HFFc6 (cell line): Measurements from ENCODE around the gene MGST3. TPM values are rescaled to one million over a fixed set of nuclear protein-coding genes. Genes with fewer than 3 reads are reported as not detected.
A peak's percentile ranks its signal among the peaks of the same experiment; 100 is the strongest.

ENCODE experiments used
- DNase-seq: peaks from one replicate; pipeline ENCODE4 v3.0.0-alpha.2; 2018
- H3K27ac Mint-ChIP-seq: 2 replicates; pipeline ENCODE4 v1.8.0; 2020; ENCODE audit warnings: mild to moderate bottlenecking, mixed read lengths
- H3K27me3 Mint-ChIP-seq: 2 replicates; pipeline ENCODE4 v1.8.0; 2021; ENCODE audit warnings: mild to moderate bottlenecking, moderate library complexity, mixed read lengths; ENCODE audit not compliant: insufficient read depth
- H3K36me3 Mint-ChIP-seq: 2 replicates; pipeline ENCODE4 v1.8.0; 2021; ENCODE audit warnings: low read depth, mixed read lengths
- H3K4me1 Mint-ChIP-seq: 2 replicates; pipeline ENCODE4 v1.8.0; 2020; ENCODE audit warnings: low read depth, mixed read lengths
- H3K4me3 Mint-ChIP-seq: 2 replicates; pipeline ENCODE4 v1.8.0; 2020; ENCODE audit warnings: mild to moderate bottlenecking, moderate library complexity, mixed read lengths
- H3K9me3 Mint-ChIP-seq: 2 replicates; pipeline ENCODE4 v1.8.0; 2020; ENCODE audit warnings: mild to moderate bottlenecking, mixed read lengths
- total RNA-seq, 6 experiments: library from RNA; stranded (reverse); fragmentation: NEBNext Ultra II Directional; extraction: Animal tissue kit (Norgen Biotek cat#: 25700); gene quantifications; 2 replicates in 1 of 6; 3 replicates in 5 of 6; pipeline ENCODE4 v1.2.3, GENCODE V29; 2021
- TF ChIP-seq, protein P1 (sequence below): fragments of 200-600 bp; sonication (generic); IDR thresholded peaks from 2 replicates; pipeline ENCODE4 v1.5.0; 2021; ENCODE audit warnings: antibody characterized with exemption, mild to moderate bottlenecking

Gene MGST3
- total RNA-seq, 6 experiments from 2014 or later, result 183 to 203 (median 196) TPM

DNA sequence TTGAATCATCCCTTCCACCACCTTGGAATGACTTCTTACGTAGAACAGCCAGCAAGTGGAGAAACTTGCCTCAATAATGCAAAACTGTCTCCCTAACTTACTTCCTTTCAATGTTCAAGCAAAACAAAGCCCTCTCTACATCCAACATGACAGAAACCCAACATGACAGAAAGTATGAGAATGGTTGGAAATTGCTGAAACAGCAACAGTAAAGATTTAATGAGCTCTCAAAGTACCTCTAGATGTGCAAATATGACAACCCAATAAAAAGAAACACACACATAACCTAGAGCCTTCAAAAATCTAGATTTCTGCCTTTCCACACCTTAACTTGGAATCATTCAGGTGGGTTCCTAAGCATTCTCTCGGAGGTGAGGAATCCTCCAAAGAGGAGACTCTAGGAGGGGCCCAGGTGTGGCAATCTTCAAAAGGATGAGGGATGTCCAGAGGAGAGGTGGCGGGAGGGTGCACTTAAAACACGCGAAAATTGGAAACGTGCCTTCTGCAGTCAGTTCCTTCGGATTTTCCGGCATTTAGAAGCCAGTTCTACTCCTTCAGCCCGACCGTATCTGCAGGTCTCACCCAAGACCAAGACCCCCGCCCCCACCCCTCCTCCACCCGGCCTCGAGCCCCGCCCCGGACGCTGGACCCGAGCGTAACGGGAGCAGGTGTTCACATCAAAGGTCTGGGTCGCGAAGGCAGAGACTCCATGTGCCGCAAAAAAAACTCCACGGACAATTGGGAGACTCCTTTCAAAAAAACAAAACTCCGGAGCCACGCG lies 996 bp upstream of the MGST3 start:
- Mint-ChIP-seq H3K9me3 (no peaks in the 10 kb centered on the region), H3K36me3 (no peaks in the 10 kb centered on the region), H3K4me1 (peaks cover 6% of the 10 kb centered on the region; the same call in 1 of the 2 replicates), H3K27me3 (peaks cover 9% of the 10 kb centered on the region), H3K4me3 (no peak overlapping the region), H3K27ac (no peak overlapping the region; the same call in 1 of the 2 replicates)
- DNase-seq, result no peak
- TF ChIP-seq, protein P1, sequence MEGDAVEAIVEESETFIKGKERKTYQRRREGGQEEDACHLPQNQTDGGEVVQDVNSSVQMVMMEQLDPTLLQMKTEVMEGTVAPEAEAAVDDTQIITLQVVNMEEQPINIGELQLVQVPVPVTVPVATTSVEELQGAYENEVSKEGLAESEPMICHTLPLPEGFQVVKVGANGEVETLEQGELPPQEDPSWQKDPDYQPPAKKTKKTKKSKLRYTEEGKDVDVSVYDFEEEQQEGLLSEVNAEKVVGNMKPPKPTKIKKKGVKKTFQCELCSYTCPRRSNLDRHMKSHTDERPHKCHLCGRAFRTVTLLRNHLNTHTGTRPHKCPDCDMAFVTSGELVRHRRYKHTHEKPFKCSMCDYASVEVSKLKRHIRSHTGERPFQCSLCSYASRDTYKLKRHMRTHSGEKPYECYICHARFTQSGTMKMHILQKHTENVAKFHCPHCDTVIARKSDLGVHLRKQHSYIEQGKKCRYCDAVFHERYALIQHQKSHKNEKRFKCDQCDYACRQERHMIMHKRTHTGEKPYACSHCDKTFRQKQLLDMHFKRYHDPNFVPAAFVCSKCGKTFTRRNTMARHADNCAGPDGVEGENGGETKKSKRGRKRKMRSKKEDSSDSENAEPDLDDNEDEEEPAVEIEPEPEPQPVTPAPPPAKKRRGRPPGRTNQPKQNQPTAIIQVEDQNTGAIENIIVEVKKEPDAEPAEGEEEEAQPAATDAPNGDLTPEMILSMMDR, result no peak

DNA sequence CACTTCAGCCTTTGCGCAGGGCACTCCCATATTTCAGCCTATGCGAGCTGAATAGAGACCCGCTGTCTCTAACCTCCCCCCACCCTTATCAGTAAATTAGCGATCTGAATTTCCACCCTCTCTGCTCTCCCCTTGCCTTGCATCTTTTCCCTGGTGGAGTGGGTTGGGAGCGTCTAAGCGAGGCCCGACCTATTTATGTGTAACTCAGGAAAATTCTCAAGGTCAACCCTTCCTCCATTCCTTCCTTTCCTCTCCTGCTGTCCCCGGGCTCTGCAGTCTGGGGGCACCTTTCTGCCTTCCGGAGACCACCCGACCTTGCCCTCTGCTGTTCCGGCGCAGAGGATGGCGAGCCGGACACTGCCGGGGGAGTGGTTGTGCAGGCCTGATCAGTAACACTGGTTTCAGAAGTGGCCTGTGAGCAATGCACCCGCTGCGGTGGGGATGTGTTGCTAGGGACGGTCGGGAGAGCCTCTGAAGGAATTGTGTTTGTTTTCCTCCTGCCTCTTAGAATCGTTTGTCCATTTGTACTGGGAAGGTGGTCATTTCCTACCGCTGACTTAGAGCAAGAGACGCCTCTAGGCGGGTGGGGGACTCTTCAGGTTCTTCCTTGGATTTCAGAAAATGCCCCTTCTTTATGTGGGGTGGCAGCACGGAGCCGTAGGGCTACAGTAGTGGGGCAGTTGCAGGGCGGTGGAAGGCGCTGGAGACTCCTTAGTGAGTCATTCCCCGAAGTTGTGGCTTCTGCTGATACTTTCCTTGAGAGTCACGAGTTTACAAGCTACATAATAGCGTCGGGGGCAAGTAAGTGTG lies 513 bp downstream of the MGST3 start:
- Mint-ChIP-seq H3K27me3 (peaks cover 8% of the 10 kb centered on the region), H3K4me3 (no peak overlapping the region), H3K9me3 (no peaks in the 10 kb centered on the region), H3K4me1 (peaks cover 6% of the 10 kb centered on the region), H3K36me3 (no peaks in the 10 kb centered on the region), H3K27ac (no peak overlapping the region)
- peak; percentile 92 for DNase-seq
- TF ChIP-seq, protein P1, result peak; percentile 29

DNA sequence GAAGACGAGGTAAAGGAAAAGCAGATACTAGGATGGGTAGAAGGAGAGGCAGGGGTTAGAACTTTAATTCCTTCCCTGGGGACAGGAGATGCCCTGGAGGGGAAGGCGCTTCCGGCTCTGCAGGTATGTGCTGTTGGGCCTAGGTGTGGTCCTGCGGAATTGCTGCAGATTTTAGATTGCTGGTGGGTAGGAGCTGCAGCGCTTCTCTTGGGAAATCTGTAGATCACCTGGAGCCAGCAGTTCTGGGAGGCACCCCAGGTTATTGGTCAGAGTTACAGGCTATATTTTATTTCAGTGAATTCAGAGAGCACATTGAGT lies 1.1 kb downstream of the MGST3 start:
- TF ChIP-seq, protein P1, result no peak
- H3K4me3 Mint-ChIP-seq, result no peak overlapping the region
- no peaks in the 10 kb centered on the region for H3K36me3 Mint-ChIP-seq
- DNase-seq, result no peak
- peaks cover 11% of the 10 kb centered on the region for H3K4me1 Mint-ChIP-seq
- peaks cover 4% of the 10 kb centered on the region for H3K27me3 Mint-ChIP-seq
- no peaks in the 10 kb centered on the region for H3K9me3 Mint-ChIP-seq
- no peak overlapping the region for H3K27ac Mint-ChIP-seq

DNA sequence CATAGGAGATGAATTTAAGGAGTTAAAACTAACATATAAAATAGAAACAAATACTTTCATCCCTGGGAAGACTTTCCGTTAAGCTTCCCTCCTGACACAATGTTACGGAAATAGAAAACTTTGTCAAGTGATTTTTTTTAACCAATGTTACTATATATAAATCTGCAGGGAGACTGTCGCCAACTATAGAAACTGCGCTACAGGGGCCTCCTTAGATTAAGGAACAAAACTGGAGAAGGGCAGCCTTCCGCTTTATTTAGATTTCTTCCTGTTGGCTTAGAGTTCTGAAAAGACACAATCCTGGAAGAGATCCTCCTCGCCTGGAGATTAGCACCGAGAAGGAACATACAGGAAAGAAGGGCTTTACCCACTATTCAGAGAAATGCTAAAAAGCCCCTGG lies 1.5 kb downstream of the MGST3 start:
- TF ChIP-seq, protein P1, result no peak
- Mint-ChIP-seq H3K9me3 (no peaks in the 10 kb centered on the region), H3K4me1 (peaks cover 15% of the 10 kb centered on the region), H3K27ac (no peak overlapping the region), H3K4me3 (no peak overlapping the region), H3K27me3 (no peaks in the 10 kb centered on the region; the same call in 1 of the 2 replicates), H3K36me3 (no peaks in the 10 kb centered on the region)
- no peak for DNase-seq

DNA sequence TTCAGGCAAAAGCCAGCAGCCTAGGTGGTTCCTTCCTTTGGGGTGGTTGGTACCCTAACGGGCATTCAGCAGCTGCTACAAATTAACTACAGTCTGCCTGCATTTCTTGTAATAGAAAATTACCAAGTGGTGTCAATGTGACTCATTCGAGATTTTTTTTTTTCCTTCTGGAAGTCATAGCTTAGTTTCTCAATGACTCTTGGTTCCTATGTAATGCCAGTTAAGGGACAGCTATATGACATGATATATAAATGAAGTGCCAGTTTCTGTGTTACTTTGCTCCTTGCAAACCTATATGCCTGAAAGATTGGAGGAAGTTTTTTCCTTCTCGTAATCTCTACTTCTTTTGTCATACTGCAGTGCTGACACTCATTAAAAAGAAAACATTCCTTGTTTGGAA lies 2.6 kb downstream of the MGST3 start:
- DNase-seq, result peak; percentile 40
- Mint-ChIP-seq H3K36me3 (no peaks in the 10 kb centered on the region), H3K9me3 (no peaks in the 10 kb centered on the region), H3K4me1 (peaks cover 23% of the 10 kb centered on the region), H3K27me3 (no peaks in the 10 kb centered on the region), H3K4me3 (no peak overlapping the region; the same call in 1 of the 2 replicates), H3K27ac (peak overlapping the region; percentile 39)
- TF ChIP-seq, protein P1, result no peak
